Measurements from ENCODE around the gene MPC1.
"Not testable (repeated sequence)": the region's sequence is repeated elsewhere in the genome, so short reads cannot be mapped to it uniquely, and the experiment has no call there.

MPC1 gene

GRCh38 chr6:166382500-166382932 is 224 bp downstream of the MPC1 start:
- DNase-seq (ENCODE audit: low read depth in 2 of 2, low spot score in 1 of 2) = no peak

- peak in 1 of 2 donors; percentile 40 for DNase-seq (ENCODE audit: low read depth in 2 of 2, low spot score in 1 of 2)
Measured at GRCh38 chr6:166381733-166382499, 824 bp downstream of the MPC1 start.

- DNase-seq (ENCODE audit: low read depth in 2 of 2, low spot score in 1 of 2) = no peak
Measured at GRCh38 chr6:166381381-166381732, 1.4 kb downstream of the MPC1 start.

- DNase-seq (ENCODE audit: low read depth in 2 of 2, low spot score in 1 of 2) = no peak
Measured at GRCh38 chr6:166379800-166380199, 2.9 kb downstream of the MPC1 start.

GRCh38 chr6:166379103-166379586 is 3.6 kb downstream of the MPC1 start:
- no peak for DNase-seq (ENCODE audit: low read depth in 2 of 2, low spot score in 1 of 2)

GRCh38 chr6:166377721-166378120 is 5.0 kb downstream of the MPC1 start:
- DNase-seq (ENCODE audit: low read depth in 2 of 2, low spot score in 1 of 2) = no peak

- no peak for DNase-seq (ENCODE audit: low read depth in 2 of 2, low spot score in 1 of 2)
Measured at GRCh38 chr6:166375013-166375412, 7.7 kb downstream of the MPC1 start.

- DNase-seq (ENCODE audit: low read depth in 2 of 2, low spot score in 1 of 2) = no peak
Measured at GRCh38 chr6:166370489-166370888, 12.3 kb downstream of the MPC1 start.

- DNase-seq (ENCODE audit: low read depth in 2 of 2, low spot score in 1 of 2) = no peak
Measured at GRCh38 chr6:166369782-166370181, 13.0 kb downstream of the MPC1 start.

- DNase-seq (ENCODE audit: low read depth in 2 of 2, low spot score in 1 of 2) = no peak
Measured at GRCh38 chr6:166366921-166367320, 15.8 kb downstream of the MPC1 start.

GRCh38 chr6:166365806-166366205 is 16.9 kb downstream of the MPC1 start:
- DNase-seq (ENCODE audit: low read depth in 2 of 2, low spot score in 1 of 2) = no peak

GRCh38 chr6:166365221-166365620 is 17.5 kb downstream of the MPC1 start:
- no peak for DNase-seq (ENCODE audit: low read depth in 2 of 2, low spot score in 1 of 2)

GRCh38 chr6:166364456-166364855 is 18.3 kb downstream of the MPC1 start:
- DNase-seq (ENCODE audit: low read depth in 2 of 2, low spot score in 1 of 2) = no peak

GRCh38 chr6:166362427-166362826 is 20.3 kb downstream of the MPC1 start:
- DNase-seq (ENCODE audit: low read depth in 2 of 2, low spot score in 1 of 2) = not testable (repeated sequence)

GRCh38 chr6:166361077-166361429 is 21.7 kb downstream of the MPC1 start:
- no peak for DNase-seq (ENCODE audit: low read depth in 2 of 2, low spot score in 1 of 2)

- DNase-seq (ENCODE audit: low read depth in 2 of 2, low spot score in 1 of 2) = no peak
Measured at GRCh38 chr6:166360243-166361076, 22.3 kb downstream of the MPC1 start.

- no peak for DNase-seq (ENCODE audit: low read depth in 2 of 2, low spot score in 1 of 2)
Measured at GRCh38 chr6:166355552-166355951, 27.2 kb downstream of the MPC1 start.

- no peak for DNase-seq (ENCODE audit: low read depth in 2 of 2, low spot score in 1 of 2)
Measured at GRCh38 chr6:166354965-166355364, 27.8 kb downstream of the MPC1 start.

GRCh38 chr6:166354143-166354542 is 28.6 kb downstream of the MPC1 start:
- no peak for DNase-seq (ENCODE audit: low read depth in 2 of 2, low spot score in 1 of 2)

GRCh38 chr6:166353507-166353906 is 29.2 kb downstream of the MPC1 start:
- DNase-seq (ENCODE audit: low read depth in 2 of 2, low spot score in 1 of 2) = no peak

- DNase-seq (ENCODE audit: low read depth in 2 of 2, low spot score in 1 of 2) = no peak
Measured at GRCh38 chr6:166352923-166353322, 29.8 kb downstream of the MPC1 start.

GRCh38 chr6:166351715-166352285 is 30.9 kb downstream of the MPC1 start:
- DNase-seq (ENCODE audit: low read depth in 2 of 2, low spot score in 1 of 2) = no peak

All from stimulated activated CD8-positive, alpha-beta memory T cell treated with anti-CD3 and anti-CD28 coated beads, Interleukin-4, amount 100 ng/mL, for 1 hour (primary cell).